ENCODE data around the gene RARS1. TPM values are rescaled to one million over a fixed set of nuclear protein-coding genes. Genes with fewer than 3 reads are reported as not detected.
A peak's percentile ranks its signal among the peaks of the same experiment; 100 is the strongest.

Gene RARS1
- total RNA-seq, 1 donor from 2014 or later: 139 TPM

DNA sequence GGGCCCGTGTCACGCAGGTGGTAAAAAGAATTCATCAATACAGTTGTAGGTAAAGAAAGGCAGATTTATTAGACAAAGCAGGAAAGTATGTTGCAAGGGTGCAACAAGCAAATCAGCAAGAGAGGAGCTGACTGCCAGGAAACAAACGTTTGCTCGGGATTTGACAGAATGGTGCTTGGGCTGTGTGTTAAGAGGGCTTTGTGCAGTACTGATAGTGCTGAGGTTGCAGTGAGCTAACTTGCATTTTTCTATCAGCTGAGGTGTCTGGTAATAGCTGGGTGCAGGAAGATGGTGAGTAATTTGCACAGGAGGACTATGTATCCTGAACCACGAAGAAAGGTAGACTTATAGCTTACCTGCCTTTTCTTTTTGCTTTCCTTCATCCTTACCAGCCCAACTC, 3.9 kb upstream of the RARS1 start:
- Histone ChIP-seq H3K27me3 (ENCODE audit: insufficient read depth, low read length) (no peaks in the 10 kb centered on the region), H3K27ac (ENCODE audit: low read depth, low read length) (no peak overlapping the region), H4K20me1 (ENCODE audit: insufficient read depth, low read length) (peaks cover 3% of the 10 kb centered on the region), H3K36me3 (ENCODE audit: insufficient read depth, low read length) (no peaks in the 10 kb centered on the region), H3K4me1 (ENCODE audit: insufficient read depth, low read length) (peaks cover 13% of the 10 kb centered on the region), H2AFZ (ENCODE audit: low read depth, low read length) (no peak overlapping the region), H3K9me3 (ENCODE audit: insufficient read depth, low read depth, low read length) (no peaks in the 10 kb centered on the region), H3K4me2 (ENCODE audit: low read length) (no peak overlapping the region), H3K79me2 (ENCODE audit: insufficient read depth, low read length) (peaks cover 10% of the 10 kb centered on the region), H3K4me3 (ENCODE audit: insufficient read depth, low read depth, low read length) (no peak overlapping the region), H3K9ac (ENCODE audit: low read length) (no peak overlapping the region)
- TF ChIP-seq, protein P1, sequence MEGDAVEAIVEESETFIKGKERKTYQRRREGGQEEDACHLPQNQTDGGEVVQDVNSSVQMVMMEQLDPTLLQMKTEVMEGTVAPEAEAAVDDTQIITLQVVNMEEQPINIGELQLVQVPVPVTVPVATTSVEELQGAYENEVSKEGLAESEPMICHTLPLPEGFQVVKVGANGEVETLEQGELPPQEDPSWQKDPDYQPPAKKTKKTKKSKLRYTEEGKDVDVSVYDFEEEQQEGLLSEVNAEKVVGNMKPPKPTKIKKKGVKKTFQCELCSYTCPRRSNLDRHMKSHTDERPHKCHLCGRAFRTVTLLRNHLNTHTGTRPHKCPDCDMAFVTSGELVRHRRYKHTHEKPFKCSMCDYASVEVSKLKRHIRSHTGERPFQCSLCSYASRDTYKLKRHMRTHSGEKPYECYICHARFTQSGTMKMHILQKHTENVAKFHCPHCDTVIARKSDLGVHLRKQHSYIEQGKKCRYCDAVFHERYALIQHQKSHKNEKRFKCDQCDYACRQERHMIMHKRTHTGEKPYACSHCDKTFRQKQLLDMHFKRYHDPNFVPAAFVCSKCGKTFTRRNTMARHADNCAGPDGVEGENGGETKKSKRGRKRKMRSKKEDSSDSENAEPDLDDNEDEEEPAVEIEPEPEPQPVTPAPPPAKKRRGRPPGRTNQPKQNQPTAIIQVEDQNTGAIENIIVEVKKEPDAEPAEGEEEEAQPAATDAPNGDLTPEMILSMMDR (IDR thresholded peaks at IDR 0.05; ENCODE audit: insufficient read depth, low read depth, low read length): no peak
- TF ChIP-seq EZH2 (IDR thresholded peaks at IDR 0.05; ENCODE audit: insufficient read depth, low read length): no peak
- Mint-ChIP-seq H3K4me1 (ENCODE audit: low read depth, unreplicated experiment) (peaks cover 9% of the 10 kb centered on the region), H3K27ac (ENCODE audit: unreplicated experiment) (no peak overlapping the region), H3K9me3 (ENCODE audit: unreplicated experiment) (no peaks in the 10 kb centered on the region), H3K36me3 (ENCODE audit: low read depth, unreplicated experiment) (no peaks in the 10 kb centered on the region), H3K27me3 (ENCODE audit: low read depth, unreplicated experiment) (no peaks in the 10 kb centered on the region), H3K4me3 (ENCODE audit: unreplicated experiment) (no peak overlapping the region)
- no peak for DNase-seq (ENCODE audit: low read depth)
- FAIRE-seq: no peak

GRCh38 chr5:168489059-168489458, 2.8 kb downstream of the RARS1 start:
- peaks cover 7% of the 10 kb centered on the region for H3K4me1 Mint-ChIP-seq (ENCODE audit: low read depth, unreplicated experiment)
- no peaks in the 10 kb centered on the region for H3K9me3 Mint-ChIP-seq (ENCODE audit: unreplicated experiment)
- peaks cover 48% of the 10 kb centered on the region for H3K36me3 ChIP-seq (ENCODE audit: insufficient read depth, low read length)
- DNase-seq (ENCODE audit: low read depth) (no peak), FAIRE-seq (no peak)
- H3K27ac ChIP-seq (ENCODE audit: low read depth, low read length): no peak overlapping the region
- peaks cover 64% of the 10 kb centered on the region for H4K20me1 ChIP-seq (ENCODE audit: insufficient read depth, low read length)
- no peaks in the 10 kb centered on the region for H3K9me3 ChIP-seq (ENCODE audit: insufficient read depth, low read depth, low read length)
- H3K27me3 Mint-ChIP-seq (ENCODE audit: low read depth, unreplicated experiment): no peaks in the 10 kb centered on the region
- H3K4me3 Mint-ChIP-seq (ENCODE audit: unreplicated experiment): peak overlapping the region; percentile 1
- H3K4me2 ChIP-seq (ENCODE audit: low read length): no peak overlapping the region
- TF ChIP-seq EZH2 (IDR thresholded peaks at IDR 0.05; ENCODE audit: insufficient read depth, low read length): no peak
- TF ChIP-seq, protein P1 (IDR thresholded peaks at IDR 0.05; ENCODE audit: insufficient read depth, low read depth, low read length): no peak
- no peak overlapping the region for H3K9ac ChIP-seq (ENCODE audit: low read length)
- H2AFZ ChIP-seq (ENCODE audit: low read depth, low read length): no peak overlapping the region
- H3K36me3 Mint-ChIP-seq (ENCODE audit: low read depth, unreplicated experiment): peaks cover 13% of the 10 kb centered on the region
- H3K27ac Mint-ChIP-seq (ENCODE audit: unreplicated experiment): no peak overlapping the region
- no peak overlapping the region for H3K4me3 ChIP-seq (ENCODE audit: insufficient read depth, low read depth, low read length)
- H3K4me1 ChIP-seq (ENCODE audit: insufficient read depth, low read length): peaks cover 8% of the 10 kb centered on the region
- no peaks in the 10 kb centered on the region for H3K27me3 ChIP-seq (ENCODE audit: insufficient read depth, low read length)
- H3K79me2 ChIP-seq (ENCODE audit: insufficient read depth, low read length): peaks cover 58% of the 10 kb centered on the region

- Histone ChIP-seq H2AFZ (ENCODE audit: low read depth, low read length) (no peak overlapping the region), H3K4me2 (ENCODE audit: low read length) (no peak overlapping the region), H3K27me3 (ENCODE audit: insufficient read depth, low read length) (no peaks in the 10 kb centered on the region), H3K4me1 (ENCODE audit: insufficient read depth, low read length) (no peaks in the 10 kb centered on the region), H3K9me3 (ENCODE audit: insufficient read depth, low read depth, low read length) (no peaks in the 10 kb centered on the region), H4K20me1 (ENCODE audit: insufficient read depth, low read length) (peaks cover 53% of the 10 kb centered on the region), H3K4me3 (ENCODE audit: insufficient read depth, low read depth, low read length) (no peak overlapping the region), H3K79me2 (ENCODE audit: insufficient read depth, low read length) (peaks cover 37% of the 10 kb centered on the region), H3K9ac (ENCODE audit: low read length) (no peak overlapping the region), H3K27ac (ENCODE audit: low read depth, low read length) (no peak overlapping the region), H3K36me3 (ENCODE audit: insufficient read depth, low read length) (peaks cover 76% of the 10 kb centered on the region)
- Mint-ChIP-seq H3K9me3 (ENCODE audit: unreplicated experiment) (no peaks in the 10 kb centered on the region), H3K4me1 (ENCODE audit: low read depth, unreplicated experiment) (peaks cover 4% of the 10 kb centered on the region), H3K27me3 (ENCODE audit: low read depth, unreplicated experiment) (no peaks in the 10 kb centered on the region), H3K36me3 (ENCODE audit: low read depth, unreplicated experiment) (peaks cover 17% of the 10 kb centered on the region), H3K4me3 (ENCODE audit: unreplicated experiment) (no peak overlapping the region), H3K27ac (ENCODE audit: unreplicated experiment) (no peak overlapping the region)
- TF ChIP-seq EZH2 (IDR thresholded peaks at IDR 0.05; ENCODE audit: insufficient read depth, low read length): no peak
- TF ChIP-seq, protein P1 (IDR thresholded peaks at IDR 0.05; ENCODE audit: insufficient read depth, low read depth, low read length): no peak
- DNase-seq (ENCODE audit: low read depth) (no peak), FAIRE-seq (no peak)
Measured at GRCh38 chr5:168494057-168494555, 7.8 kb downstream of the RARS1 start.
